ENCODE measurements around the gene ADCY9.
"Not testable (repeated sequence)": the region's sequence is repeated elsewhere in the genome, so short reads cannot be mapped to it uniquely, and the experiment has no call there.

The ADCY9 gene

DNA sequence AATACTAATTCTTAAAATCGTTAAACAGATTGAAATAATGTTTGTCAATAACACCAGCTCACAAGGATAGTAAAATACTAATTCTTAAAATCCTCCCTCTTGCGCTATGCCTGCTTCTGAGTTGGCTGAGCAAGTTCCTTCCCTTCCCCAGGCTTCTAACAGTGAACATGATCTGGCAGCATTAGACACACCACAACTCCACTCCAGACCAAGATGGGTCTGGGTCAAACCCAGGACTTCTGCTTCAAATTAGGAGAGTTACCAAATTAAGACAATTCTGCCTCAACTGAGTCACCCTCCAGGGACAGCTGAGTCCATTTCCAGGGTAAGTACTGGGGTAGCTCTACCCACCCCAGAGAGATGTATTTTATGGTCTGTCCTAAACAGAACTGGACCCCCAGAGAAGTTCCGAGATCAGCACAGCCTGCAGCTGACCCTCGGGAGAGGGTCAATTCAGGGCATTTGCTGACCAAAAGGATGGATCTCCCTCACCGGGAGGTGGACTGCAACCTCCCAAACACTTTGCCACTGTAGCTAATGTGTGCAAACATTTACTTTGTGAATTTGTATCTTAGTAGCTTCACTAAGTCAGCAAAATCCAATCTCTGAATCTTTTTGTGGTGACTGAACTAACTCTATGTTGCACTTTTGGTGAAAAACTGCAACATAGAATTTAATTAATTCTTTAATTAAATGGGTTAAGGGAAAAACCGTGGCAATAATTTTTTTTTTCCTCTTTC, 48.8 kb downstream of the ADCY9 start:
- DNase-seq (ENCODE audit: low read depth), result peak; percentile 47

DNA sequence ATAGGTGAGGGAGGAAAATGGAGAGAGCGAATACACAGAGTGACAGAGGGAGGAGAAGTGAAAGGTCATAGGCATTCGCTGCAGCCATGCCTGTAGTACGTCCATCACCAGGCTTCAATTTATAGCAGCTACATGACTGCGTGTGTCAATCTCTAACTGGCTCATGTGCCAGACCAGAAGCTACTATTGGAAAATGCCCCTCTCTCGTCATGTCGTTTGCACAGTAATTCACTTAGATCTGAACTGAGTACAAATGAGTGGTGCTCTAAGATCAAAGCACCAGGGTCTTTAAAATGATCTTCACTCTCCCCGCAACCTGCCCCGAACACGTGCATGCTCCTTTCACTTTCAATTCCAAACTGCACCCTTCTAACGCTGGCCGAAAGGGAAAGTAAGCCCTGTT, 51.3 kb downstream of the ADCY9 start:
- no peak for DNase-seq (ENCODE audit: low read depth)

DNA sequence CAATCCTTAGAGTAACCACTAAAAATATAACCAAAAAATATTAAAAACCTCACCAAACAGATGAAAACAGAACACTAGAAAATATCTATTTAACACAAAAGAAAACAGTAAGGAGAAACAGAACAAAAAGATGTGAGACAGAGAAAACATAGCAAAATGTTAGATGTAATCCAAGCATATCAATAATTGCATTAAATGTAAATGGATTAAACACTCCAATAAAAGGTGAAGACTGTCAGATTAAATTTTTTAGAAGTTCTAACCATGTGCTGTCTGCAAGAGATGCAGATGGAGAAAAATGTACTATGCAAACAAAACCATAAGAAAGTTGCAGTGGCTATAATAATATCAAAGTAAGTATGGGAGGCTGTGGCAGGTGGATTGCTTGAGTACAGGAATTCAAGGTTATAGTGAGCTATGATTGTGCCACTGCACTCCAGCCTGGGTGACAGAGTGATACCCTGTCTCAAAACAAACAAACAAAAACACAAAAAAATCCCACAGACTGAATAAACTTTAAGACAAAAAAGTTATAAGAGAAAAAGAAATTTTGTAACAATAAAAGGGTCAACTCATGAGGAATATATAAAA, 53.9 kb downstream of the ADCY9 start:
- DNase-seq (ENCODE audit: low read depth), result no peak

DNA sequence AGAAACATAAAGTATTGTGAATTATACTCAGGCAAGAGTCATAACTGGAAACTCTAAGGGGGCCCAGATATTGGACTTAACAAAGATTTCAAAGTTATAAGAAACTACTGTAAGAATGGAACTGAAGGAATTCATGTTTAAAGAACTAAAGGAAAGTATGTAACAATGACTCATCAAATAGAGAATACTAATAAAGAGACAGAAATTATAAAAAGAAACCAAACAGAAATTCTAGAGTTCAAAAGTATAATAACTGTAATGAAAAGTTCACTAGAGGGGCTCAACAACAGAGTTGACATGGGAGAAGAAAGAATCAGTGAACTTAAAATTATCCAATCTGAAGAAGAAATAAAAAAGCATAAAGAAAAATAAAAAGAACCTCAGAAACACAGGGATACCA, 55.4 kb downstream of the ADCY9 start:
- DNase-seq (ENCODE audit: low read depth), result no peak

DNA sequence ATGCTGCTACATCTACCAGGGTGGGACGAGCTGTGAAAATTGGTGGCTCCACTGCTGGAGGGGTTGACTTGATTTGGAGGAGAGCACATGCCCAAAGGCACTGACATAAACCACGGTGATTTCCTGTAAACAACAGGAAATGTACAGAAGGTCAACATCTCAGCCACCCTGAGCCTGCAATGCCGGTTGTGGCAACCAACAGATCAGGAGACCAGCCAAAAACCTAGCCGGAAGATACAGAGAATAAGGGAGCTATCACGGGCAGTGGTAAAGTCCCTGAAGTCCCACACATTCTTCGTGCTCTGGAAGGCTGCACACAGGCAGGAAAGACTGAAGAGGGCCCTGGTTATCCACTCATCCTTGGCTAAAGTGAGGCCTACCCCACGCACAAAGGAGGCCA, 56.2 kb downstream of the ADCY9 start:
- DNase-seq (ENCODE audit: low read depth), result no peak

DNA sequence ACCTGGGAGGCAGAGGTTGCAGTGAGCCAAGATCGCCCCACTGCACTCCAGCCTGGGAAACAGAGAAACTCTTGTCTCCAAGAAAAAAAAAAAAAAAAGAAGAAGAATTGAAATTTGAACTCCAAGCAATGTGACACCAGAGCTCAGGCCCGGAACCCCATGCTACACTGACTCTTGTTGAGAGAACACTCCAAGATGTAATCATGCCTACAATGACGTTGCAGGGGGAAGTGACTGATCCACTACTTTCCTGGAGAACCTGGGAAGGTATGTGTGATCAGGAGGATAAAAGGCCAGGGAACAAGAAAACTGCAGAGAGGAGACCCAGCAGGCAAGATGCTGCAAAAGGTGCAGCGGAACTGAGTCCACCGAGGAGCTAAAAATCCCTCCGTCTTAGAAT, 57.9 kb downstream of the ADCY9 start:
- no peak for DNase-seq (ENCODE audit: low read depth)

DNA sequence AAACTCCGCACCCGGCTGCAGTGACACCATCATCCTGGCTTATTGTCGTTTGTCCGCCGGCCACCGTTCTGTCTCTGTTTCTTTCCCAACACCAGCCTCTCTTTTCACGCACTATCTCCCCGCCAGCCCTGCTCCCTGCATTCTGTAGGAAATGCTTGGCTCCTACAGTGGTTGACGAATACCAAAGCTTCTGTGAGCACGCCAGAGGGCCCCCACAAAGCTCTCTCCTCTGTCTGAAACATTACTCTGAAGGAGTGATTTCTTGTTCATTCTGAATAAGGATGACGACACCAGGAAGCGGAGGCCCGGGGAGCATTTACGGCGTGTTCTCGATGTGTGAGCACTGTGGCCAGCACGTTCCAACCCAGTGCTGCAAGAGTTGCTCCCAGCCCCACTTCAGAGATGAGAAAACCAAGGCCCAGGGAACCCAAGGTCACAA, 58.8 kb downstream of the ADCY9 start:
- DNase-seq (ENCODE audit: low read depth), result no peak

DNA sequence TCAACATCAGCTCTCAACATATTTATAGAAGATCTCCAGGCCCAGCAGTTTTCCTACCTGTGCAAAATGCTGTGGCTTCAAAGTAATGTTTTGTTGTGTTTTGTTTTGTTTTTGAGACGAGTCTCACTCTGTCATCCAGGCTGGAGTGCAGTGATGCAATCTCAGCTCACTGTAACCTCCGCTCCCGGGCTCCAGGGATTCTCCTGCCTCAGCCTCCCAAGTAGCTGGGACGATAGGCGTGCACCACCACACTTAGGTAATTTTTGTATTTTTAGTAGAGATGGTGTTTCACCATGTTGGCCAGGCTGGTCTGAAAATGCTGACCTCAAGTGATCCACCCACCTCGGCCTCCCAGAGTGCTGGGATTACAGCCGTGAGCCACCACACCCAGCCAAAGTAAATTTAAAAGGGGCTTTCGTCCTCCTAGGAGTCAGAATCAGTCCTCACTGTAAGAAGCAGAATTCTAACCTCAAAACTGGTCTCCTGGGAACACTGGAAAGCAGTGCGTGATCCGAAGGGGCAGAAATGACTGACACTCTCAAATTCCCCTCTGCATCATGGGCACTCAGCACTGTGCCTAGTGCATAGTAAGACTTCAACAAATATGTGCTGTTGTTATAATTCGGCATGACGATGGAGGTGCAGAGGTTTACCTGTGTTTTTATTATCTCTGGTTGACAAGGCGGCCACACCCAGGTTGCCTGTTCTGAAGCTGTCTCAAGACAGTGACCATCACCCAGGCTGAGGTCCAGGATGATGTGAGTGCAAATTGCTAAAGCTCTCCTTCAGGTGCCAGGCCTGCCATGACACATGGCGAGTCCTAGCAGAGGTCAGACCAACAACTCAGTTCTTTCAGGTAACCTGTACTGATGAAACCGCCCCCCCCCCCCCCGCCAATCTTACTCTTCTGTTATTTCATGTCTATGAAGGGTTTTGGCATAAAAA, 59.8 kb downstream of the ADCY9 start:
- no peak for DNase-seq (ENCODE audit: low read depth)

DNA sequence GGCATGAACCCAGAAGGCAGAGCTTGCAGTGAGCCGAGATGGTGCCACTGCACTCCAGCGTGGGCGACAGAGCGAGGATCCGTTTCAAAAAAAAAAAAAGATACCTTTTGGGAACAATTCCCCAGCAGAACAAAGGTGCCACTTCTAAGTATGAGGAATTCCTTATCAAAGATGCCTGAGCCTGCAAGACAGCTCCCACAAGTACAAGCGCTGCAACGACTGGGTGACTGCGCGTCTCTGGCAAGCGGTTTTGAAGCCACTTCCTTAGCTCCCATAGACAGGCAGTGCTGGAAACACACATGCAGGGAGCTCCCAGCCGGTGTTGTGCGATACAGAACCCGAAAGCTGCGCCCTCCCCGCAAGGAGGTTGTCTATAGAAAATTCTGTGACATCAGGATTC, 60.5 kb downstream of the ADCY9 start:
- no peak for DNase-seq (ENCODE audit: low read depth)

DNA sequence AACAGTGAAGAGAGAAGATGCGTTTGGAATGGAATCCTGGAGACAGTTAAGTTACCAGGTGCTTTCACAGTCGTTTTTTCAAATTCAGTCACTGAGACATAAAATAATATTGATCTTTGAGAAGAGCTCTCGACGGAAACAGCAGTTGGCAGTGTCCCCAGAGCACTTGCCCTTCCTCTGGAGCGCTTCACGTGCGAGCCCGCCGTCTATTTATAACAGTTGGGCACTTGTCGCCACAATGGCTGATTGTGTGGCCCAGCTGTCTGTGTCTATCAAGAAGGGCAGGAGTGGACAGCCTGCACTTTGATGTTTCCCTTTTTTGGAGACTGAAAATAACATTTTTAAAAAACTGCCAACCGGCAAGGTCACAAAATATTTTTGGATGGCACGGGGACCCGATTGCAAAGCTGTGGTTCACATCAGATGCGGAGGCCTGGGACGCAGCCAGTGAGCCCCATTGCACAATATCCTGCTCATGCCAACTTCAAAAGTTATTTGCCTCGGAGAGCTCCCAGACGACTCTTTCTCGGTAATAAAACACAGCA, 62.9 kb downstream of the ADCY9 start:
- DNase-seq (ENCODE audit: low read depth), result no peak

DNA sequence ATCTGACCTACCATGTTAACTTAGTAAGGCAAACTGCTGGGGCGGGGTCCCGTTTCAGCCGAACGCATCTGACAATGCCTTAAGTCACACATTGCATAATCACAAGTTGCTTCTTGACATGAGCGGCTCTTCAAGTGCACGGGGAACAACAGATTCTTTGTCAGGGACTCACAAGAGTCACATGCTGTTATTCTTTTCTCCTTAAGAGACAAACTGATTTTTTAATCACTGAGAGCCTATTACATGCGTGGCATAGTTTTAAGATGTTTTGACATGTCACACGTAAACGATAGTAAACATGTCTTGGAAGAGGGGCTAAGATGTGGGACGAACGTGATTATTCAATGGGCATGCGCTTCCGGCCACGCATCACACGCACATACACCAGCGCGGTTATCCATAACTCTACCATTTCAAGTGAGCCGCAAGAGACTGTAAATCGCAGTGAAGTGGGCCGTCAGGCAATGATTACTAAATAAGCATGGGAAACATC, 63.4 kb downstream of the ADCY9 start:
- DNase-seq (ENCODE audit: low read depth), result no peak

DNA sequence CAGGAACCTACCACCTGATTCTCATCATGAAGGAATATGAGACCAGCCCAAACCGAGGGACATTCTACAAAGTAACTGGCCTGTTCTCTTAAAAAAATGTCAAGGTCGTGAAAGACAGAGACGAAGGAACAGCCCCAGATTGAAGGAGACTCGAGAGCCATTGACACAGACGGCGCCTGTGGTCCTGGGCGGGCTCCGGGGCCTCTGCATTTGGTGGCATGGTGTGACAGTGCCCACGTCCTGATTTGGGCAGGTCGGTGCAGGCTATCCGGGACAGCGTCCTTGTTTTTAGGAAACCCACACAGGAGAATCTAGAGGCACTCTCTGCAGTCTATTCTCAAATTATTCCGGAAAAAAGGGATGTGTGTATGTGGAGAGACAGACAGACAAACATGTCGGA, 64.1 kb downstream of the ADCY9 start:
- DNase-seq (ENCODE audit: low read depth), result no peak

DNA sequence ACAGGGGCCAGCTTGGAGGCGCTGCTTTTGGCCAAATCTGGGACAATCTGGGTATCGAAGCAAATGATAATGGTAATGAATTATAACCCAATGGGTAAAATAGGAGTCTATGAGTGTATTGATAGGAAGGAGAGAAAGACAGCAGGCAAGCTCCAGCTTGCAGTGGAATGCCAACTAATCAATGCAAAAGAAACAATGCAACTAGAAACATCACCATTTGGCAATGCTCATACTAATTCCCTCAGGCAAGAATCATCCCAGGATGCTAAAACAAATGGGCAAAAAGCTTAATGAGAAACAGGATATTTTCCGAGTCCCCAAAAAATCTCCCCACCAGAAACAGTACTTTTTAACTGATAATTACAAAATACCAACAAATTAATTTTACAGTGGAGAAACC, 64.7 kb downstream of the ADCY9 start:
- no peak for DNase-seq (ENCODE audit: low read depth)

DNA sequence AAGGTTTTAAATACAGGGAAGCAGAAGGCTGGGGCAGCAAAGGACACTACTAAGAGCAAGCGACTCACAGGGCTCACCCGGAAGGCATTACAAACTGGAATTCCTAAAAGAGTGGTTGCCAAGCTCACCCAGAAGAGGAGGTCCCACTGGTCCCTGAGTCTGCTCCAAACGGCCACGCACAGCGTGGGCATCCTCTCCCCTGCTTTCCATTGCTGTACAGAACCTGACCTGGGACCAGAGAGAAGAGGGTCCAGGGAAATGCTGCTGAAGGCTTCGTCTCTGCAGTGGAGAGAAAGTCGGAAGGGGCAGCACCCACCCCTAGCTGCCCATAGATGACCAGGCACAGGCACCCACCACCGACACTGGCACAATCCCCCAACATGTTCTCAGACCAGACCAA, 67.2 kb downstream of the ADCY9 start:
- no peak for DNase-seq (ENCODE audit: low read depth)

DNA sequence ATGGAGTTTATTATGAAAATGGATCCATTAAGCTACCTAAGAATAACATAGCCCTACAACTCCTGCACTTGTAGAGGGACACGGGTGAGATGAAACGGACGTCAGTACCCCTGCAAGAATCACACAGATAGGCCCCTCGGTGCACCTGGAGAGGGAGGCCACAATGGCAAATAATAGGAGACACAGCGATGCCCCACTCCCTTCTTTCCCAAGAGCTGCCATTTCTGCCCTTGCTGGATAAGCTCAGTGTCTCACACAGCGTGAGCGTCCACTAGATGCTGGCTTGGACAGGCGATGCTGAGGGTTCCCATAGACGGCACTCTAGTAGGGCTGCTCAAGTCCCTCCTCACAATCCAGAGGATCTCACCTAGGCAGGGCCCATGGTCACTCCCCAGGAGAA, 67.8 kb downstream of the ADCY9 start:
- DNase-seq (ENCODE audit: low read depth), result no peak

DNA sequence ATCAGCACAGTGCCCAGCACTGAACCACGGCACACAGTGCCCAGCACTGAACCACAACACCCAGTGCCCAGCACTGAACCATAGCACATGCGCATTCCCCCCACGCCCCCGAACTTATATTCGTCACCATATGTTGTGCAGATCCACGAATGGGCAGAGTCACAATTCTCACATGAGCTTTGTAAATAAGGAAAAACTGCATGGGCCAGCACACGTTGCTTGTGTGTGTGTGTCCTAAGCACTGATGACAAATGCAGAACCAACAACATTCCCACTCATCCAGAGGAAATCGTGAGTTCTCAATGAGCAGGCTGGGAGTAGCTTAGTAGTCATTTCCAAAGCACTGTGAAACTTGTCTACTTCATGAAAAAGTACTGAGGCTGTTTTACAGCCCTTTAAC, 70.0 kb downstream of the ADCY9 start:
- DNase-seq (ENCODE audit: low read depth), result no peak

DNA sequence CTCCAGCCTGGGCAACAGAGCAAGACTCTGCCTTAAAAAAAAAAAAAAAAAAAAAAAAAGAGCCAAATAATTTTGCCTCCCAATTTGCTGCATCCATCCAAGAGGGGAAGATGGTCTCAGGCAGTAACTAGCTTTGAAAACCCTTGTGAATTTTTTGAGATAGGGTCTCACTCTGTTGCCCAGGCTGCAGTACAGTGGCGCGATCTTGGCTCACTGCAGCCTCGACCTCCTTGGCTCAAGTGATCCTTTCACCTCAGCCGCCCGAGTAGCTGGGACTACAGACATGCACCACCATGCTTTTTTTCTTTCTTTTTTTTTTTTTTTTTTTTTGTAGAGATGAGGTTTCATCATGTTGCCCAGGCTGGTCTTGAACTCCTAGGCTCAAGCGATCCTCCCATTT, 70.7 kb downstream of the ADCY9 start:
- DNase-seq (ENCODE audit: low read depth), result not testable (repeated sequence)

DNA sequence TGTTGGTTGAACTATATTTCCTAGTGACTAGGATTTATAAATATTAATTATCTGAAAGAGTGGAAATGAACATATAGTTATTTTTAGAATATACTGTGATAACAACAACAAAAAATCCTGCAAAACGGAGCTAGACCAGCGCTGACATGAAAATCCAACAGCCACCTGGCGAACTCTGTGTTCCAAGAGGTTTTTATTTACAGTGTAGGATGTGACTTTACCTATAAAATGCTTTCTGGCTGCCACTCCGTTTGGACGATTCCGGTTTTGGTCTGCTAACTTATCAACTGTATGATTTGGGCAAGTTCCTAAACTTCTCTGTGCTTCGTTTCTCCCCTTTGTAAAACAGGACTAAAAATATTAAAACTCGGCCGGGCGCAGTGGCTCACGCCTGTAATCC, 73.7 kb downstream of the ADCY9 start:
- no peak for DNase-seq (ENCODE audit: low read depth)

DNA sequence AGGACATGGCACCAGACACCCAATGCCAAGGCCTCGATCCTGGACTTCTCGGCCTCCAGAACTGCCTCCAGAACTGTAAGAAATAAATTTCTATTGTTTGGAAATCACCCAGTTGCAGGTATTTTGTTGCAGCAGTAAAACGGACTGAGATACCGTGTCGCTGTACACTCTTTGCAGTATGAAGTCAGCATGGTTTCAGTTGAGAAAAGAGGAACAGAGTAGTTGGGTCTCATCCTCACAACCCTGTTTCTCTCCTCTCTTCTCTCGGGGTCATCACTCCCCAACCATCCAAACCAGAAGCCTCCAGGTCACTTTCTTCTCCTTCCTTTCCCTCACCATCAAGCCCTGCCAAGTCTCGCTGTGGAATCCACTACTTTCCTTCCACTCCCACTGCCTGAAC, 77.8 kb downstream of the ADCY9 start:
- no peak for DNase-seq (ENCODE audit: low read depth)

DNA sequence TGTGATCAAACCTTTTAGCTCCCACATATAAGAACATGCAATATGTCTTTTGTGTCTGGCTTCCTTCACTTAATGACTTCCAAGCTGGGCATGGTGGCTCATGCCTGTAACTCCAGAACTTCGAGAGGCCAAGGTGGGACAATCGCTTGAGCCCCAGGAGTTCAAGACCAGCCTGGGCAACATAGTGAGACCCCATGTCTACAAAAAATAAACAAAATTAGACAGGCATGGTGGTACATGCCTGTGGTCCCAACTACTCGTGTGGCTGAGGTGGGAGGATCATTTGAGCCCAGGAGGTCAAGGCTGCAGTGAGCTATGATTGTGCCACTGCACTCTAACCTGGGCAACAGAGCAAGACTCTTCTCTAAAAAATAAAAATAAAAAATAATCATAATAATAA, 79.3 kb downstream of the ADCY9 start:
- not testable (repeated sequence) for DNase-seq (ENCODE audit: low read depth)

DNA sequence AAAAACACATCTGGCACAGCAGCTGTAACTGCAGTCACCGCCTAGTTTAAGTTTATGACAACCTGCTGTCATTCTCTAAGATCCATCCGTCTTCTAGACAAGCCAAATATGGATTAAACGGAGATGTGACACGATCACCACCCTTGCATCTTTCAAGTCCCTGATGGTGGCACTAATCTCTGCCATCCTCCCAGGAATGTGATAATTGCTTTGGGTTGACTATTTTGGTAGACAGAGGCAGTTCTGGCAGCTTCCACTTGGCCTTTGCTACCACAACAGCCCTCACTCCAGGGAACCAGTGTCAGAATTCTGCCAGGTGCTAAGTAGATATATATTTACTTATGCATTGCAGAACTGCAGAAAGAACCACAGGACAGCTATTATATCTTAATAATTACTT, 81.3 kb downstream of the ADCY9 start:
- DNase-seq (ENCODE audit: low read depth), result no peak

DNA sequence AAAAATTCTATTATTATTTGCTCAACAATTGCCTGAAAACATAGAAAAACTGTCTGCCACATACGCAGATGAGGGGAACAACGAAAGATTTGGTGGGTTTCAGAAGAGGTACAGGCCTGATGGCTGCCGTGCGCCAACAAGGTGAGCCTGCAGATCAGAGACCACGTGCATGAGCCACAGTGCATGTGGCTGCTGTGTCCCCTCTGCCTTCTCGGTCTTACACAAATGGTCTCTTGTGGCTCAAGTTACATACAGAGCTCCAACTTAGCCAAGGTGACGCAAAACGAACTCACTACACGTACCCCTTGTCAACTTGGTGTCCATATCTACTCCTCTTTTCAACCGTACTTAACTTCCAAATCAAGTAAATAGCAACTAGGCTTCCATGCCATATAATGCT, 82.3 kb downstream of the ADCY9 start:
- DNase-seq (ENCODE audit: low read depth), result no peak

DNA sequence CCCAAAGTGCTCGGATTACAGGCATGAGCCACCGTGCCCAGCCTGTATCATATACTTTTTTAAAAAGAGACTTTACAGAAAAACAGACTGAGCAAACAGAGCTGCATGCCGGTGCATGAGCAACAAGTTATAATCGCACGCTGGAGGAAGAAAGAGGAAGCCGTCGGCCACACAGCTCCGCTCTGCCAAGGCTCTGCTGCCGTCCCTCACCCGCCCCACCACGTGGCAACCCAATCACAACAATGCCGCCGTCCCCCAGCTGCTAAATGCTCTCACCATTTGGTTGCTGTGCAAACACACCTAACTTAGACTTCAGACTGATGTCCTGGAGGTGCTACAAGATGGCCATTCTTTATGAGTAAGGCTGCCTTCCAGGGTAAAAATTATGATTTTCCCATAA, 83.5 kb downstream of the ADCY9 start:
- DNase-seq (ENCODE audit: low read depth), result no peak

Measured in fibroblast of the conjunctiva (primary cell).